ENCODE measurements around the gene RNASE12. TPM values are rescaled to one million over a fixed set of nuclear protein-coding genes. Genes with fewer than 3 reads are reported as not detected.
"Not testable (repeated sequence)": the region's sequence is repeated elsewhere in the genome, so short reads cannot be mapped to it uniquely, and the experiment has no call there.

Gene RNASE12
- total and polyA plus RNA-seq, 8 donors = not detected

- Histone ChIP-seq H3K36me3 (no peaks in the 10 kb centered on the region), H3K4me3 (no peak overlapping the region), H3K27me3 (no peaks in the 10 kb centered on the region), H3K9me3 (no peaks in the 10 kb centered on the region), H3K4me1 (no peaks in the 10 kb centered on the region), H3K27ac (no peak overlapping the region)
- DNase-seq (no peak), ATAC-seq (no peak)
- intact Hi-C loops (cut with DNase I) = no loop called here
- no peak for TF ChIP-seq CTCF (IDR thresholded peaks at IDR 0.05)
These were observed 12.2 kb downstream of the RNASE12 start for GRCh38 chr14:20578784-20579502.

- Histone ChIP-seq H3K4me3 (no peak overlapping the region), H3K36me3 (no peaks in the 10 kb centered on the region), H3K27ac (no peak overlapping the region), H3K27me3 (no peaks in the 10 kb centered on the region), H3K4me1 (no peaks in the 10 kb centered on the region), H3K9me3 (no peaks in the 10 kb centered on the region)
- DNase-seq = no peak
- ATAC-seq = no peak
- TF ChIP-seq CTCF (IDR thresholded peaks at IDR 0.05) = no peak
- intact Hi-C loops (cut with DNase I) = no loop called here
These were observed 12.9 kb downstream of the RNASE12 start for GRCh38 chr14:20578325-20578724.

GRCh38 chr14:20572382-20572990 lies 18.7 kb downstream of the RNASE12 start:
- ATAC-seq; intact Hi-C loops (cut with DNase I); H3K4me3 ChIP-seq: not testable (repeated sequence)

DNA sequence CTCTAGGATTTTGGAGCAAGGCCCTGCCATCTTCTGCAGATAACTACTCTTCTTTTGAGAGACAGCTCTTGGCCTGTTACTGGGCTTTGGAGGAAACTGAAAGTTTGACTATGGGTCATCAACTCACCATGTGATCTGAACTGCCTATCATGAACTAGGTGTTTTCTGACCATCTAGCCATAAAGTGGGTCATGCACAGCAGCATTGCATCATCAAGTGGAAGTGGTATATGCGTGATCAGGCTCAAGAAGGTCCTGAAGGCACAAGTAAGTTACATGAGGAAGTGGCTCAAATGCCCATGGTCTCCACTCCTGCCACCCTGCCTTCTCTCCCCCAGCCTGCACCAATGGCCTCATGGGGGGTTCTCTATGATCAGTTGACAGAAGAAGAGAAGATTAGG lies 20.5 kb downstream of the RNASE12 start:
- H3K27ac ChIP-seq; H3K4me3 ChIP-seq; DNase-seq; H3K36me3 ChIP-seq; H3K4me1 ChIP-seq; H3K27me3 ChIP-seq; ATAC-seq; intact Hi-C loops (cut with DNase I): not testable (repeated sequence)
- peaks cover 0 to 21% of the 10 kb centered on the region in 2 donors for H3K9me3 ChIP-seq

More at GRCh38 chr14:20572382-20572990, 18.7 kb downstream of the RNASE12 start:
- not testable (repeated sequence) for H3K27me3 ChIP-seq, H3K4me1 ChIP-seq, H3K27ac ChIP-seq, DNase-seq, H3K36me3 ChIP-seq
- H3K9me3 ChIP-seq = peaks cover 0 to 21% of the 10 kb centered on the region in 2 donors

DNA sequence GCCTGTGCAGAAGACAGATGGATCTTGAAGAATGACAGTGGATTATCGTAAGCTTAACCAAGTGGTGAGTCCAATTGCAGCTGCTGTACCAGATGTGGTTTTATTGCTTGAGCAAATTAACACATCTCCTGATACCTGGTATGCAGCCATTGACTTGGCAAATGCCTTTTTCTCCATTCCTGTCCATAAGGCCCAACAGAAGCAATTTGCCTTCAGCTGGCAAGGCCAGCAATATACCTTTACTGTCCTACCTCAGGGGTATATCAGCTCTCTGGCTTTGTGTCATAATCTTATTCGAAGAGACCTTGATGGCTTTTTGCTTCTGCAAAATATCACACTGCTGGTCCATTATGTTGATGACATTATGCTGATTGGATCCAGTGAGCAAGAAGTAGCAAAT lies 21.3 kb downstream of the RNASE12 start:
- H3K4me3 ChIP-seq; ATAC-seq; H3K36me3 ChIP-seq; intact Hi-C loops (cut with DNase I); H3K27ac ChIP-seq; DNase-seq; H3K27me3 ChIP-seq; H3K4me1 ChIP-seq: not testable (repeated sequence)
- peaks cover 0 to 21% of the 10 kb centered on the region in 2 donors for H3K9me3 ChIP-seq

GRCh38 chr14:20569066-20569465 lies 22.1 kb downstream of the RNASE12 start:
- no peak for ATAC-seq
- intact Hi-C loops (cut with DNase I) = no loop called here

More at GRCh38 chr14:20569066-20569465, 22.1 kb downstream of the RNASE12 start:
- Histone ChIP-seq H3K27ac (no peak overlapping the region), H3K27me3 (no peaks in the 10 kb centered on the region), H3K36me3 (no peaks in the 10 kb centered on the region), H3K9me3 (peaks cover 0 to 21% of the 10 kb centered on the region in 2 donors), H3K4me3 (no peak overlapping the region), H3K4me1 (no peaks in the 10 kb centered on the region)
- DNase-seq = no peak
- TF ChIP-seq CTCF (IDR thresholded peaks at IDR 0.05) = no peak

All from left lung (tissue), 10 donors.